Ascending aorta (tissue), 2 donors: ENCODE results near the gene ZSCAN5B. TPM values are rescaled to one million over a fixed set of nuclear protein-coding genes. Genes with fewer than 3 reads are reported as not detected.

Experiments used
- DNase-seq, 2 donors: peaks; one replicate each; pipeline ENCODE4 v3.0.0-alpha.2; 2019; ENCODE audit warnings: low spot score in 2 of 2
- H3K27ac ChIP-seq, 2 donors: fragments of 200-600 bp; sonication (generic); one replicate each; pipeline ENCODE4 v1.5.1; 2016 to 2017; ENCODE audit warnings: mild to moderate bottlenecking in 1 of 2
- H3K27me3 ChIP-seq: fragments of 200-600 bp; sonication (generic); one replicate; pipeline ENCODE4 v1.5.1; 2017
- H3K36me3 ChIP-seq, 2 donors: fragments of 200-600 bp; sonication (generic); one replicate each; pipeline ENCODE4 v1.5.1; 2016
- H3K4me1 ChIP-seq, 2 donors: fragments of 200-600 bp; sonication (generic); one replicate each; pipeline ENCODE4 v1.5.1; 2016 to 2017; ENCODE audit warnings: mild to moderate bottlenecking in 1 of 2
- H3K4me3 ChIP-seq, 2 donors: fragments of 200-600 bp; sonication (generic); one replicate each; pipeline ENCODE4 v1.5.1; 2016 to 2017; ENCODE audit warnings: mild to moderate bottlenecking in 1 of 2
- H3K9me3 ChIP-seq, 2 donors: fragments of 200-600 bp; sonication (generic); one replicate each; pipeline ENCODE4 v1.5.1; 2016
- intact Hi-C: fragments of 100-400 bp; cut with DNase I; formaldehyde crosslinking; loops from one replicate; pipeline ENCODE4 v1.15.1; 2023
- total RNA-seq: library from RNA; depleted of rRNA; stranded (reverse); fragments of >200 nt; gene quantifications from one replicate; pipeline ENCODE4 v1.1.0, GENCODE V29; 2016
- TF ChIP-seq, protein P1 (sequence below), 3 experiments: fragments of 200-600 bp in 2 of 3; fragments of 450-650 bp in 1 of 3; sonication (generic) in 2 of 3; IDR thresholded peaks; one replicate each; pipeline ENCODE4 v1.5.1; 2016 to 2019; ENCODE audit warnings: antibody characterized with exemption in 3 of 3, mild to moderate bottlenecking in 1 of 3, moderate library complexity in 1 of 3

ZSCAN5B gene
- total RNA-seq, 1 donor from 2014 or later: not detected

- no peaks in the 10 kb centered on the region for H3K4me1 ChIP-seq
- intact Hi-C loops: no loop called here
- no peaks in the 10 kb centered on the region for H3K27me3 ChIP-seq
- no peak for DNase-seq
- H3K27ac ChIP-seq: no peak within 1 kb of the TSS
- H3K9me3 ChIP-seq: no peaks in the 10 kb centered on the region
- TF ChIP-seq, protein P1, sequence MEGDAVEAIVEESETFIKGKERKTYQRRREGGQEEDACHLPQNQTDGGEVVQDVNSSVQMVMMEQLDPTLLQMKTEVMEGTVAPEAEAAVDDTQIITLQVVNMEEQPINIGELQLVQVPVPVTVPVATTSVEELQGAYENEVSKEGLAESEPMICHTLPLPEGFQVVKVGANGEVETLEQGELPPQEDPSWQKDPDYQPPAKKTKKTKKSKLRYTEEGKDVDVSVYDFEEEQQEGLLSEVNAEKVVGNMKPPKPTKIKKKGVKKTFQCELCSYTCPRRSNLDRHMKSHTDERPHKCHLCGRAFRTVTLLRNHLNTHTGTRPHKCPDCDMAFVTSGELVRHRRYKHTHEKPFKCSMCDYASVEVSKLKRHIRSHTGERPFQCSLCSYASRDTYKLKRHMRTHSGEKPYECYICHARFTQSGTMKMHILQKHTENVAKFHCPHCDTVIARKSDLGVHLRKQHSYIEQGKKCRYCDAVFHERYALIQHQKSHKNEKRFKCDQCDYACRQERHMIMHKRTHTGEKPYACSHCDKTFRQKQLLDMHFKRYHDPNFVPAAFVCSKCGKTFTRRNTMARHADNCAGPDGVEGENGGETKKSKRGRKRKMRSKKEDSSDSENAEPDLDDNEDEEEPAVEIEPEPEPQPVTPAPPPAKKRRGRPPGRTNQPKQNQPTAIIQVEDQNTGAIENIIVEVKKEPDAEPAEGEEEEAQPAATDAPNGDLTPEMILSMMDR (IDR thresholded peaks at IDR 0.05): no peak
- no peaks in the 10 kb centered on the region for H3K36me3 ChIP-seq
- H3K4me3 ChIP-seq: no peak within 1 kb of the TSS
These were observed 4.4 kb upstream of the ZSCAN5B start, which contains the start of gene ZSCAN5C for GRCh38 chr19:56201973-56202372. Gene ZSCAN5C, plus strand, starts transcription at chr19:56202273. Its CDS starts 3,641 bp downstream, at chr19:56205914.

- intact Hi-C loops: no loop called here
- H3K9me3 ChIP-seq: no peaks in the 10 kb centered on the region
These were observed 2.1 kb upstream of the ZSCAN5B start for GRCh38 chr19:56199687-56200086.

GRCh38 chr19:56193981-56194640 lies 3.5 kb downstream of the ZSCAN5B start:
- H3K27ac ChIP-seq: no peak overlapping the region
- no peaks in the 10 kb centered on the region for H3K27me3 ChIP-seq
- no peaks in the 10 kb centered on the region for H3K9me3 ChIP-seq
- intact Hi-C loops: no loop called here
- no peak overlapping the region for H3K4me3 ChIP-seq
- DNase-seq: no peak
- H3K4me1 ChIP-seq: no peaks in the 10 kb centered on the region
- no peaks in the 10 kb centered on the region for H3K36me3 ChIP-seq
- TF ChIP-seq, protein P1 (IDR thresholded peaks at IDR 0.05): no peak

More at GRCh38 chr19:56199687-56200086, 2.1 kb upstream of the ZSCAN5B start:
- Histone ChIP-seq H3K36me3 (no peaks in the 10 kb centered on the region), H3K27me3 (no peaks in the 10 kb centered on the region), H3K4me3 (no peak overlapping the region), H3K27ac (no peak overlapping the region), H3K4me1 (no peaks in the 10 kb centered on the region)
- DNase-seq: no peak
- TF ChIP-seq, protein P1 (IDR thresholded peaks at IDR 0.05): no peak

DNA sequence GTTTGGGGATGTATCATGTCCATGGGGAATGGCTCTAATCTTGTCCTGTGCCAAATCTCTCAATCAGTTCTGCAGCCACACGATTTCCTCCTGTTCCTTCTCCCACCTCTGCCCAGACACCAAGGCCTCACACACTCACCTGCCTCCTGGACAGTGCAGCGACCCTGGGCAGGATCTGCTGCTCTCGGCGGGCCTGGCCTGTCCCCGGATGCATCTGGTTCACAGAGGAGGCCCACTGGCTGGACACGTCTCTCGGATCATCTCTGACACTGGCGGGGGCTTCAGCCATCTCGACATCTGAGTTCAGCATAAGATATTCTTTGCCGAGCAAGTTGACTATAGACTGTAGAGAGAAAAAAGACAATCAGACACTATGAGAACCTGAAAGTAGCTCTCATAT lies 5.9 kb downstream of the ZSCAN5B start:
- Histone ChIP-seq H3K9me3 (no peaks in the 10 kb centered on the region), H3K27ac (no peak overlapping the region), H3K27me3 (no peaks in the 10 kb centered on the region), H3K4me1 (no peaks in the 10 kb centered on the region), H3K4me3 (no peak overlapping the region), H3K36me3 (no peaks in the 10 kb centered on the region)
- intact Hi-C loops: no loop called here
- DNase-seq: no peak
- TF ChIP-seq, protein P1 (IDR thresholded peaks at IDR 0.05): no peak

DNA sequence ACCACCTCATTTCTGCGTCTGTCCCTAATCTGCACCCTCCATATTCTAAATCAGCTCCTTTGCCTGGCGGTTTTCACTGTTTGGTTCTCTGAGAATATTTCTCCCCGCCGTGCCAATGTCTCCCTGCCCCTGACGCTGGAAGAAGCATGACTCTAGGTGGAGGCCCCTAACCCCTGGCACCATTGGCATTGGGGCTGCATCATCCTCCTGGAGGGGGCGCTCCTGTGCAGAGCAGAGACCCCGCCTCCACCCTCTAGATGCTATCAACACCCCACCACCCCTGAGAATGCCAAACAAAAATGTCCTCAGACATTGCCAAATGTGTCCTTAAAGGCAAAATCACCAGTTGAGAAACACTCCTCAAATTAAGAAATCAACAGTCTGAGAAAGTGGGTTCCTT lies 6.5 kb downstream of the ZSCAN5B start:
- Histone ChIP-seq H3K36me3 (no peaks in the 10 kb centered on the region), H3K4me3 (no peak overlapping the region), H3K27ac (no peak overlapping the region), H3K27me3 (no peaks in the 10 kb centered on the region), H3K4me1 (no peaks in the 10 kb centered on the region), H3K9me3 (no peaks in the 10 kb centered on the region)
- intact Hi-C loops: no loop called here
- no peak for DNase-seq
- TF ChIP-seq, protein P1 (IDR thresholded peaks at IDR 0.05): no peak
